Ishikawa (cell line): ENCODE data around the gene WHRN.

Source experiments
- CEBPB ChIP-seq: IDR thresholded peaks from 2 replicates; pipeline ENCODE4 v1.6.1; 2012
- CREB1 ChIP-seq: IDR thresholded peaks from 2 replicates; pipeline ENCODE4 v1.6.1; 2012; ENCODE audit warnings: low read depth
- EGR1 ChIP-seq: IDR thresholded peaks from 2 replicates; pipeline ENCODE4 v1.6.1; 2012
- EP300 ChIP-seq: IDR thresholded peaks from 2 replicates; pipeline ENCODE4 v1.6.1; 2012; ENCODE audit warnings: borderline replicate concordance
- RAD21 ChIP-seq: IDR thresholded peaks from 2 replicates; pipeline ENCODE4 v1.6.1; 2012; ENCODE audit warnings: low read depth
- TAF1 ChIP-seq: IDR thresholded peaks from 2 replicates; pipeline ENCODE4 v1.6.1; 2012; ENCODE audit warnings: low read depth, mild to moderate bottlenecking
- USF1 ChIP-seq: IDR thresholded peaks from 2 replicates; pipeline ENCODE4 v1.6.1; 2012
- YY1 ChIP-seq: IDR thresholded peaks from 2 replicates; pipeline ENCODE4 v1.6.1; 2012; ENCODE audit warnings: low read depth
- ZBTB7A ChIP-seq: IDR thresholded peaks from 2 replicates; pipeline ENCODE4 v1.6.1; 2012; ENCODE audit warnings: low read depth
- TF ChIP-seq, protein P1 (sequence below): IDR thresholded peaks from 2 replicates; pipeline ENCODE4 v1.6.1; 2012
- TF ChIP-seq, protein P2 (sequence below): IDR thresholded peaks from 2 replicates; pipeline ENCODE4 v1.6.1; 2012; ENCODE audit warnings: low read depth, mild to moderate bottlenecking

DNA sequence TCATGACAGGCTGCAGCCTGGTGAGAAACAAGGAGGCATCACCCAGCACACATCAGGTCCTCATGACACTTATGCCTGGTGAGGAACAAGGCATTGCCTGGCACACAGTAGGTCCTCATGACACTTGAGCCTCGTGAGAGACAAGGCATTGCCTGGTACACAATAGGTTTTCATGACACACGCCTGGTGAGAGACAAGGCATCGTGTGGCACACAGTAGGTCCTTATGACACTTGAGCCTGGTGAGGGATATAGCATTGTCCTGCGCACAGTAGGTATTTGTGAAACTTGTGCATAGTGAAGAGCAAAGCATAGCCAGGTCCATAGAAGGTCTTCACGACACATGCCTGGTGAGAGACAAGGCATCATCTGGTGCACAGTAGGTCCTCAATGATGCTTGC, 23.5 kb downstream of the WHRN start:
- TF ChIP-seq, protein P1, sequence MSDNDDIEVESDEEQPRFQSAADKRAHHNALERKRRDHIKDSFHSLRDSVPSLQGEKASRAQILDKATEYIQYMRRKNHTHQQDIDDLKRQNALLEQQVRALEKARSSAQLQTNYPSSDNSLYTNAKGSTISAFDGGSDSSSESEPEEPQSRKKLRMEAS, result no peak
- TF ChIP-seq CREB1 (no peak), CEBPB (no peak), YY1 (no peak), EP300 (no peak), ZBTB7A (no peak), RAD21 (no peak), TAF1 (no peak), USF1 (no peak), EGR1 (no peak)
- TF ChIP-seq, protein P2, sequence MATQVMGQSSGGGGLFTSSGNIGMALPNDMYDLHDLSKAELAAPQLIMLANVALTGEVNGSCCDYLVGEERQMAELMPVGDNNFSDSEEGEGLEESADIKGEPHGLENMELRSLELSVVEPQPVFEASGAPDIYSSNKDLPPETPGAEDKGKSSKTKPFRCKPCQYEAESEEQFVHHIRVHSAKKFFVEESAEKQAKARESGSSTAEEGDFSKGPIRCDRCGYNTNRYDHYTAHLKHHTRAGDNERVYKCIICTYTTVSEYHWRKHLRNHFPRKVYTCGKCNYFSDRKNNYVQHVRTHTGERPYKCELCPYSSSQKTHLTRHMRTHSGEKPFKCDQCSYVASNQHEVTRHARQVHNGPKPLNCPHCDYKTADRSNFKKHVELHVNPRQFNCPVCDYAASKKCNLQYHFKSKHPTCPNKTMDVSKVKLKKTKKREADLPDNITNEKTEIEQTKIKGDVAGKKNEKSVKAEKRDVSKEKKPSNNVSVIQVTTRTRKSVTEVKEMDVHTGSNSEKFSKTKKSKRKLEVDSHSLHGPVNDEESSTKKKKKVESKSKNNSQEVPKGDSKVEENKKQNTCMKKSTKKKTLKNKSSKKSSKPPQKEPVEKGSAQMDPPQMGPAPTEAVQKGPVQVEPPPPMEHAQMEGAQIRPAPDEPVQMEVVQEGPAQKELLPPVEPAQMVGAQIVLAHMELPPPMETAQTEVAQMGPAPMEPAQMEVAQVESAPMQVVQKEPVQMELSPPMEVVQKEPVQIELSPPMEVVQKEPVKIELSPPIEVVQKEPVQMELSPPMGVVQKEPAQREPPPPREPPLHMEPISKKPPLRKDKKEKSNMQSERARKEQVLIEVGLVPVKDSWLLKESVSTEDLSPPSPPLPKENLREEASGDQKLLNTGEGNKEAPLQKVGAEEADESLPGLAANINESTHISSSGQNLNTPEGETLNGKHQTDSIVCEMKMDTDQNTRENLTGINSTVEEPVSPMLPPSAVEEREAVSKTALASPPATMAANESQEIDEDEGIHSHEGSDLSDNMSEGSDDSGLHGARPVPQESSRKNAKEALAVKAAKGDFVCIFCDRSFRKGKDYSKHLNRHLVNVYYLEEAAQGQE, result no peak
